ENCODE results near the gene GRB10.

GRB10 gene

DNA sequence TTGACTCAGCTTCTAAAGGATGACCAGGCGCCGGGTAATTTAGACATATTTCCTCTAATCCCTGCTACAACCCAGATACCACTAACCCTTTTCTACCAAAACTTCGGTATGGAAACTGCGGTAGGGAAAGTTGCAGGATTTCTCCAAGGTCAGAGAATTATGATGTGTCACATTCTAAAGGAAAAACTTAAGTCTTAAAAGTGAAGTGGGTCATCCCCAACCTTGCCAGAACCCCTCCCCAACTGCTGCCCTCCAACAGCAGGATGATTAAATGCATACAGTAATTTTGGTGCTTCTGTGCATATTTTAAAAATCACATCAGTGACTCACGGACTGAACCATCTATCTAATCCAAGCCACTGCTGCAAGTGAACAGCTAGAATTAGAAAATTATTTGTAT, 52.7 kb downstream of the GRB10 start:
- Histone ChIP-seq H2AK5ac (ENCODE audit: low read length, severe bottlenecking) (no peak overlapping the region), H3K23ac (ENCODE audit: low read length in 2 of 2) (no peak overlapping the region), H3K27me3 (ENCODE audit: control insufficient read depth in 1 of 2, insufficient read depth in 1 of 2, low read length in 2 of 2) (no peaks in the 10 kb centered on the region), H3K4me2 (ENCODE audit: low read length, poor library complexity, severe bottlenecking) (no peak overlapping the region), H3K4ac (ENCODE audit: low read depth in 1 of 2, low read length in 2 of 2) (no peak overlapping the region), H3K4me1 (ENCODE audit: control insufficient read depth, insufficient read depth, low read depth, low read length) (peaks cover 9% of the 10 kb centered on the region), H3K79me1 (replicated peaks; ENCODE audit: low read length, poor library complexity, severe bottlenecking) (peaks cover 43% of the 10 kb centered on the region), H3K4me3 (ENCODE audit: insufficient read depth in 1 of 2, low read depth in 1 of 2, low read length in 2 of 2) (no peak overlapping the region), H3K18ac (ENCODE audit: low read depth in 1 of 2, low read length in 2 of 2) (no peak overlapping the region), H2BK120ac (ENCODE audit: low read depth, low read length) (no peak overlapping the region), H4K91ac (ENCODE audit: low read length) (no peak overlapping the region), H2BK5ac (ENCODE audit: low read depth, low read length, poor library complexity, severe bottlenecking) (no peak overlapping the region), H3K36me3 (ENCODE audit: control insufficient read depth in 1 of 2, insufficient read depth in 2 of 2, low read depth in 1 of 2, low read length in 2 of 2) (peaks cover 12 to 14% of the 10 kb centered on the region in 2 experiments), H3K27ac (ENCODE audit: low read length, poor library complexity, severe bottlenecking) (no peak overlapping the region), H2BK15ac (ENCODE audit: low read depth, poor library complexity, severe bottlenecking) (no peak overlapping the region), H2BK12ac (ENCODE audit: low read length in 2 of 2) (no peak overlapping the region), H3K9ac (ENCODE audit: low read length) (peak overlapping the region; percentile 15), H2AFZ (ENCODE audit: low read depth, low read length) (no peak overlapping the region), H3K14ac (ENCODE audit: low read length in 2 of 2) (no peak overlapping the region), H3K9me3 (ENCODE audit: control insufficient read depth, low read length) (no peaks in the 10 kb centered on the region), H4K8ac (ENCODE audit: low read length) (no peak overlapping the region)
- DNase-seq, result no peak
- WGBS, result 78% methylated on average over 2 of the region's 5 CpGs

DNA sequence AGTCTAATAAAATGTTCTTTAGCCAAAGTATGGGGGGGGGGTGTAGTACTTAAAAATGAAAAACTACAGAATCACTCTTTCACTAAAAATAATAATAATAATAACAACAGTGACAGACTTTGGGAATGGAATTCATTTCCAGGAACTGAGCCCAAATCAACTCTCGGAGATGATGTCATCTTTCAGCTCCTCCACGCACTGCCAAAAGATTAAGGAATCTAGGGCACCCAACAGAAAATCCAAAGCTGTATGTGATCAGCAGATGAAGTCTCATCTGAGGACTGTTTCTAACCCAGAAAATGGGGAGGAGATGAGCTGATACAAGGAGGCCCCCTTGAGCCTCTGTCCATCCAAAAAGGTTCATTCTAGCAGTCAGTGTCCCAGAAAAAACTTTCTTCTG, 54.5 kb downstream of the GRB10 start:
- Histone ChIP-seq H3K79me1 (replicated peaks; ENCODE audit: low read length, poor library complexity, severe bottlenecking) (peaks cover 54% of the 10 kb centered on the region), H3K9me3 (ENCODE audit: control insufficient read depth, low read length) (no peaks in the 10 kb centered on the region), H3K18ac (ENCODE audit: low read depth in 1 of 2, low read length in 2 of 2) (no peak overlapping the region), H3K4me1 (ENCODE audit: control insufficient read depth, insufficient read depth, low read depth, low read length) (peaks cover 2% of the 10 kb centered on the region), H3K9ac (ENCODE audit: low read length) (no peak overlapping the region), H4K8ac (ENCODE audit: low read length) (no peak overlapping the region), H3K14ac (ENCODE audit: low read length in 2 of 2) (no peak overlapping the region), H3K36me3 (ENCODE audit: control insufficient read depth in 1 of 2, insufficient read depth in 2 of 2, low read depth in 1 of 2, low read length in 2 of 2) (peaks cover 23 to 28% of the 10 kb centered on the region in 2 experiments), H3K4me2 (ENCODE audit: low read length, poor library complexity, severe bottlenecking) (no peak overlapping the region), H3K4me3 (ENCODE audit: insufficient read depth in 1 of 2, low read depth in 1 of 2, low read length in 2 of 2) (no peak overlapping the region), H2BK12ac (ENCODE audit: low read length in 2 of 2) (no peak overlapping the region), H2AFZ (ENCODE audit: low read depth, low read length) (no peak overlapping the region), H3K27ac (ENCODE audit: low read length, poor library complexity, severe bottlenecking) (no peak overlapping the region), H2BK120ac (ENCODE audit: low read depth, low read length) (no peak overlapping the region), H2AK5ac (ENCODE audit: low read length, severe bottlenecking) (no peak overlapping the region), H4K91ac (ENCODE audit: low read length) (no peak overlapping the region), H3K23ac (ENCODE audit: low read length in 2 of 2) (no peak overlapping the region), H3K27me3 (ENCODE audit: control insufficient read depth in 1 of 2, insufficient read depth in 1 of 2, low read length in 2 of 2) (no peaks in the 10 kb centered on the region), H3K4ac (ENCODE audit: low read depth in 1 of 2, low read length in 2 of 2) (no peak overlapping the region), H2BK5ac (ENCODE audit: low read depth, low read length, poor library complexity, severe bottlenecking) (no peak overlapping the region), H2BK15ac (ENCODE audit: low read depth, poor library complexity, severe bottlenecking) (no peak overlapping the region)
- WGBS, result 87% methylated on average over 2 of the region's 2 CpGs
- DNase-seq, result no peak

- H2AK5ac ChIP-seq (ENCODE audit: low read length, severe bottlenecking), result no peak overlapping the region
- H3K9ac ChIP-seq (ENCODE audit: low read length), result no peak overlapping the region
- no peak for DNase-seq
- no peak overlapping the region for H3K23ac ChIP-seq (ENCODE audit: low read length in 2 of 2)
- no peak overlapping the region for H2AFZ ChIP-seq (ENCODE audit: low read depth, low read length)
- no peak overlapping the region for H2BK5ac ChIP-seq (ENCODE audit: low read depth, low read length, poor library complexity, severe bottlenecking)
- H3K79me1 ChIP-seq (replicated peaks; ENCODE audit: low read length, poor library complexity, severe bottlenecking), result peaks cover 54% of the 10 kb centered on the region
- no peak overlapping the region for H3K4me2 ChIP-seq (ENCODE audit: low read length, poor library complexity, severe bottlenecking)
- no peak overlapping the region for H2BK120ac ChIP-seq (ENCODE audit: low read depth, low read length)
- no peak overlapping the region for H4K91ac ChIP-seq (ENCODE audit: low read length)
- H3K4ac ChIP-seq (ENCODE audit: low read depth in 1 of 2, low read length in 2 of 2), result no peak overlapping the region
- H3K4me1 ChIP-seq (ENCODE audit: control insufficient read depth, insufficient read depth, low read depth, low read length), result peaks cover 2% of the 10 kb centered on the region
- no peaks in the 10 kb centered on the region for H3K27me3 ChIP-seq (ENCODE audit: control insufficient read depth in 1 of 2, insufficient read depth in 1 of 2, low read length in 2 of 2)
- H3K4me3 ChIP-seq (ENCODE audit: insufficient read depth in 1 of 2, low read depth in 1 of 2, low read length in 2 of 2), result no peak overlapping the region
- peaks cover 24 to 28% of the 10 kb centered on the region in 2 experiments for H3K36me3 ChIP-seq (ENCODE audit: control insufficient read depth in 1 of 2, insufficient read depth in 2 of 2, low read depth in 1 of 2, low read length in 2 of 2)
- no peak overlapping the region for H2BK12ac ChIP-seq (ENCODE audit: low read length in 2 of 2)
- no peak overlapping the region for H3K14ac ChIP-seq (ENCODE audit: low read length in 2 of 2)
- H4K8ac ChIP-seq (ENCODE audit: low read length), result no peak overlapping the region
- 100% methylated on average over 2 of the region's 2 CpGs for WGBS
- H3K27ac ChIP-seq (ENCODE audit: low read length, poor library complexity, severe bottlenecking), result no peak overlapping the region
- no peaks in the 10 kb centered on the region for H3K9me3 ChIP-seq (ENCODE audit: control insufficient read depth, low read length)
- H2BK15ac ChIP-seq (ENCODE audit: low read depth, poor library complexity, severe bottlenecking), result no peak overlapping the region
- no peak overlapping the region for H3K18ac ChIP-seq (ENCODE audit: low read depth in 1 of 2, low read length in 2 of 2)
These were observed 55.0 kb downstream of the GRB10 start for GRCh38 chr7:50727711-50728110.

DNA sequence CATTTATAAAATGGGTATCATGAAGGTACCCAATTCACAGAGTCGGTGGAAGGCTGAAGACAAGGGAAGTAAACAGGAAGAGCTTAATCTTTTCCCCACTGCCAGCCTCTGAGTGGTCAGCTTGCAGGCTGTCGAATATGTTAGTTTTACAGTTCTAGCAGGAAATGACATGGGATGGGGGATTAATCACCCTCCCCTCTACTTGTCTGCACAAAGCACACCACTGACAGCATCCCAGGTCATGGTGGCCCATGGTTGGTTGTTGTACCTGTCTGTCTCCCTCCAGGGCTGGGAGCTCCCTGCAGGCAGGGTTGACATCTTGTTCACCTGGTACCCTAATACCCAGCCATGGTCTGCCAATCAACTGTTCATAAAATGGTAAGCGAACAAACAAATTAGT, 55.6 kb downstream of the GRB10 start:
- peaks cover 59% of the 10 kb centered on the region for H3K79me1 ChIP-seq (replicated peaks; ENCODE audit: low read length, poor library complexity, severe bottlenecking)
- no peak overlapping the region for H2BK5ac ChIP-seq (ENCODE audit: low read depth, low read length, poor library complexity, severe bottlenecking)
- H3K4me3 ChIP-seq (ENCODE audit: insufficient read depth in 1 of 2, low read depth in 1 of 2, low read length in 2 of 2), result no peak overlapping the region
- peaks cover 28 to 32% of the 10 kb centered on the region in 2 experiments for H3K36me3 ChIP-seq (ENCODE audit: control insufficient read depth in 1 of 2, insufficient read depth in 2 of 2, low read depth in 1 of 2, low read length in 2 of 2)
- no peak overlapping the region for H3K4me2 ChIP-seq (ENCODE audit: low read length, poor library complexity, severe bottlenecking)
- no peak overlapping the region for H2BK15ac ChIP-seq (ENCODE audit: low read depth, poor library complexity, severe bottlenecking)
- no peaks in the 10 kb centered on the region for H3K9me3 ChIP-seq (ENCODE audit: control insufficient read depth, low read length)
- peak overlapping the region in 1 of 2 experiments; percentile 31 for H2BK12ac ChIP-seq (ENCODE audit: low read length in 2 of 2)
- H3K23ac ChIP-seq (ENCODE audit: low read length in 2 of 2), result no peak overlapping the region
- H3K4me1 ChIP-seq (ENCODE audit: control insufficient read depth, insufficient read depth, low read depth, low read length), result peaks cover 5% of the 10 kb centered on the region
- H2AK5ac ChIP-seq (ENCODE audit: low read length, severe bottlenecking), result no peak overlapping the region
- no peak overlapping the region for H2BK120ac ChIP-seq (ENCODE audit: low read depth, low read length)
- no peak for DNase-seq
- H3K27me3 ChIP-seq (ENCODE audit: control insufficient read depth in 1 of 2, insufficient read depth in 1 of 2, low read length in 2 of 2), result no peaks in the 10 kb centered on the region
- H3K4ac ChIP-seq (ENCODE audit: low read depth in 1 of 2, low read length in 2 of 2), result no peak overlapping the region
- 14% methylated on average over 1 of the region's 3 CpGs for WGBS
- no peak overlapping the region for H3K9ac ChIP-seq (ENCODE audit: low read length)
- no peak overlapping the region for H2AFZ ChIP-seq (ENCODE audit: low read depth, low read length)
- H4K8ac ChIP-seq (ENCODE audit: low read length), result no peak overlapping the region
- H3K14ac ChIP-seq (ENCODE audit: low read length in 2 of 2), result no peak overlapping the region
- no peak overlapping the region for H4K91ac ChIP-seq (ENCODE audit: low read length)
- H3K18ac ChIP-seq (ENCODE audit: low read depth in 1 of 2, low read length in 2 of 2), result no peak overlapping the region
- no peak overlapping the region for H3K27ac ChIP-seq (ENCODE audit: low read length, poor library complexity, severe bottlenecking)

Measured in mesenchymal stem cell (in vitro differentiated cells and primary cell).